ENCODE data around the gene IFITM2. TPM values are rescaled to one million over a fixed set of nuclear protein-coding genes. Genes with fewer than 3 reads are reported as not detected.

Gene IFITM2
- total RNA-seq, 2 experiments from 2014 or later: 1,890 to 1,949 TPM

GRCh38 chr11:276219-276618 is 31.4 kb upstream of the IFITM2 start:
- DNase-seq (no peak), ATAC-seq (ENCODE audit: low read depth) (no peak)
- Mint-ChIP-seq H3K27ac (no peak overlapping the region), H3K4me3 (no peak overlapping the region), H3K36me3 (peaks cover 34% of the 10 kb centered on the region), H3K4me1 (peaks cover 12% of the 10 kb centered on the region), H3K9me3 (peaks cover 10% of the 10 kb centered on the region), H3K27me3 (peaks cover 2% of the 10 kb centered on the region)
- POLR2A ChIA-PET: interaction anchor here (13.4 to 16.3 kb wide), 2 partner anchors 9 to 14 kb away, joined by 264 to 336 read pairs; partner anchors contain the start of gene PGGHG

- Mint-ChIP-seq H3K27me3 (peaks cover 2% of the 10 kb centered on the region), H3K27ac (peak within 1 kb of the TSS; percentile 99), H3K36me3 (peaks cover 48% of the 10 kb centered on the region), H3K4me3 (peak within 1 kb of the TSS; percentile 97), H3K4me1 (peaks cover 25% of the 10 kb centered on the region), H3K9me3 (peaks cover 10% of the 10 kb centered on the region)
- DNase-seq: peak; percentile 49
- ATAC-seq (ENCODE audit: low read depth): no peak
- POLR2A ChIA-PET: interaction anchor here (0.5 to 16.3 kb wide), 16 partner anchors 11 to 423 kb away, joined by 3 to 336 read pairs (median 6); partner anchors contain the start of genes BET1L, IFITM1, IFITM2 and IFITM5
Measured at GRCh38 chr11:278001-278951, 29.3 kb upstream of the IFITM2 start, which contains the start of gene NLRP6. TSS of gene NLRP6 (plus strand) at chr11:278407. CDS start at chr11:278570, 163 bp downstream.

- Mint-ChIP-seq H3K4me1 (peaks cover 31% of the 10 kb centered on the region), H3K9me3 (peaks cover 10% of the 10 kb centered on the region), H3K36me3 (peaks cover 55% of the 10 kb centered on the region), H3K27me3 (no peaks in the 10 kb centered on the region), H3K27ac (peak overlapping the region; percentile 99), H3K4me3 (peak overlapping the region; percentile 97)
- ATAC-seq (ENCODE audit: low read depth): peak; percentile 12
- POLR2A ChIA-PET: interaction anchor here (0.5 to 16.3 kb wide), 17 partner anchors 8 to 422 kb away, joined by 3 to 336 read pairs (median 9); partner anchors contain the start of genes BET1L, IFITM1, IFITM2 and PGGHG
- DNase-seq: peak; percentile 68
Measured at GRCh38 chr11:279040-279965, 28.3 kb upstream of the IFITM2 start.

DNA sequence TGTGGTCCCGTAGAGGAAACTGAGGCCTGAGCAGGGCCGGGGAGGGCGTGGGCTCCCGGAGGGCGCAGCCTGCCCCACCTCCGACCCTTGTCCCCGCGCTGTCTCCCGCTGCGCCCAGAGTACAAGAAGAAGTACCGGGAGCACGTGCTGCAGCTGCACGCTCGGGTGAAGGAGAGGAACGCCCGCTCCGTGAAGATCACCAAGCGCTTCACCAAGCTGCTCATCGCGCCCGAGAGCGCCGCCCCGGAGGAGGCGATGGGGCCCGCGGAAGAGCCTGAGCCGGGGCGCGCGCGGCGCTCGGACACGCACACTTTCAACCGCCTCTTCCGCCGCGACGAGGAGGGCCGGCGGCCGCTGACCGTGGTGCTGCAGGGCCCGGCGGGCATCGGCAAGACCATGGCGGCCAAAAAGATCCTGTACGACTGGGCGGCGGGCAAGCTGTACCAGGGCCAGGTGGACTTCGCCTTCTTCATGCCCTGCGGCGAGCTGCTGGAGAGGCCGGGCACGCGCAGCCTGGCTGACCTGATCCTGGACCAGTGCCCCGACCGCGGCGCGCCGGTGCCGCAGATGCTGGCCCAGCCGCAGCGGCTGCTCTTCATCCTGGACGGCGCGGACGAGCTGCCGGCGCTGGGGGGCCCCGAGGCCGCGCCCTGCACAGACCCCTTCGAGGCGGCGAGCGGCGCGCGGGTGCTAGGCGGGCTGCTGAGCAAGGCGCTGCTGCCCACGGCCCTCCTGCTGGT is 27.5 kb upstream of the IFITM2 start:
- Mint-ChIP-seq H3K27me3 (no peaks in the 10 kb centered on the region), H3K4me1 (peaks cover 32% of the 10 kb centered on the region), H3K4me3 (peak overlapping the region; percentile 89), H3K27ac (peak overlapping the region; percentile 95), H3K36me3 (peaks cover 60% of the 10 kb centered on the region), H3K9me3 (peaks cover 10% of the 10 kb centered on the region)
- POLR2A ChIA-PET: interaction anchor here (0.7 to 16.3 kb wide), 16 partner anchors 9 to 136 kb away, joined by 3 to 336 read pairs (median 8); partner anchors contain the start of genes BET1L, IFITM1, IFITM2 and PGGHG
- DNase-seq (peak; percentile 69), ATAC-seq (ENCODE audit: low read depth) (peak; percentile 31)

DNA sequence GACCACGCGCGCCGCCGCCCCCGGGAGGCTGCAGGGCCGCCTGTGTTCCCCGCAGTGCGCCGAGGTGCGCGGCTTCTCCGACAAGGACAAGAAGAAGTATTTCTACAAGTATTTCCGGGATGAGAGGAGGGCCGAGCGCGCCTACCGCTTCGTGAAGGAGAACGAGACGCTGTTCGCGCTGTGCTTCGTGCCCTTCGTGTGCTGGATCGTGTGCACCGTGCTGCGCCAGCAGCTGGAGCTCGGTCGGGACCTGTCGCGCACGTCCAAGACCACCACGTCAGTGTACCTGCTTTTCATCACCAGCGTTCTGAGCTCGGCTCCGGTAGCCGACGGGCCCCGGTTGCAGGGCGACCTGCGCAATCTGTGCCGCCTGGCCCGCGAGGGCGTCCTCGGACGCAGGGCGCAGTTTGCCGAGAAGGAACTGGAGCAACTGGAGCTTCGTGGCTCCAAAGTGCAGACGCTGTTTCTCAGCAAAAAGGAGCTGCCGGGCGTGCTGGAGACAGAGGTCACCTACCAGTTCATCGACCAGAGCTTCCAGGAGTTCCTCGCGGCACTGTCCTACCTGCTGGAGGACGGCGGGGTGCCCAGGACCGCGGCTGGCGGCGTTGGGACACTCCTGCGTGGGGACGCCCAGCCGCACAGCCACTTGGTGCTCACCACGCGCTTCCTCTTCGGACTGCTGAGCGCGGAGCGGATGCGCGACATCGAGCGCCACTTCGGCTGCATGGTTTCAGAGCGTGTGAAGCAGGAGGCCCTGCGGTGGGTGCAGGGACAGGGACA is 26.7 kb upstream of the IFITM2 start:
- ATAC-seq (ENCODE audit: low read depth): peak; percentile 12
- Mint-ChIP-seq H3K9me3 (peaks cover 9% of the 10 kb centered on the region), H3K27ac (peak overlapping the region; percentile 95), H3K4me1 (peaks cover 38% of the 10 kb centered on the region), H3K4me3 (peak overlapping the region; percentile 89), H3K27me3 (no peaks in the 10 kb centered on the region), H3K36me3 (peaks cover 66% of the 10 kb centered on the region)
- peak; percentile 73 for DNase-seq
- POLR2A ChIA-PET: interaction anchor here (0.6 to 16.3 kb wide), 19 partner anchors 9 to 136 kb away, joined by 3 to 336 read pairs (median 5); partner anchors contain the start of genes BET1L, IFITM1, IFITM2 and PGGHG

DNA sequence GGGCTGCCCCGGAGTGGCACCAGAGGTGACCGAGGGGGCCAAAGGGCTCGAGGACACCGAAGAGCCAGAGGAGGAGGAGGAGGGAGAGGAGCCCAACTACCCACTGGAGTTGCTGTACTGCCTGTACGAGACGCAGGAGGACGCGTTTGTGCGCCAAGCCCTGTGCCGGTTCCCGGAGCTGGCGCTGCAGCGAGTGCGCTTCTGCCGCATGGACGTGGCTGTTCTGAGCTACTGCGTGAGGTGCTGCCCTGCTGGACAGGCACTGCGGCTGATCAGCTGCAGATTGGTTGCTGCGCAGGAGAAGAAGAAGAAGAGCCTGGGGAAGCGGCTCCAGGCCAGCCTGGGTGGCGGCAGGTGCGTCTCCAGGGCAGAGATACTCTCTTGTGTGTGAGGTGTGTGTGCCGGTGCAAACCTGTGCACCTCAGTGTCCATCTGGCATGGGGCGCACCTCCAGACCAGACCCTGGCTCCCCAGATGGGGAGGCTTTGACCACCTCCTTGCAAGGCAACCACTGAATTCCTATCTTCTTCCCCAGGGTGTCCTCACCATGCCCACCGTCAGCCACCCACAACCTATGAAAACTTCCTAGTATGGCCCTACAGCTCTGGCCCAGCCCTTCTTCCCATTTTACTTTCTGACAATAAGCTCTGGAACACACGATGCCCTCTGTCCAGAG is 26.0 kb upstream of the IFITM2 start:
- ATAC-seq (ENCODE audit: low read depth) (no peak), DNase-seq (no peak)
- peaks cover 38% of the 10 kb centered on the region for H3K4me1 Mint-ChIP-seq
- peaks cover 59% of the 10 kb centered on the region for H3K36me3 Mint-ChIP-seq
- H3K27ac Mint-ChIP-seq: peak overlapping the region; percentile 95
- POLR2A ChIA-PET: interaction anchor here (0.6 to 16.3 kb wide), 17 partner anchors 8 to 82 kb away, joined by 3 to 336 read pairs (median 8); partner anchors contain the start of genes BET1L, IFITM1, IFITM2 and PGGHG
- H3K27me3 Mint-ChIP-seq: no peaks in the 10 kb centered on the region
- H3K9me3 Mint-ChIP-seq: peaks cover 5% of the 10 kb centered on the region
- H3K4me3 Mint-ChIP-seq: peak overlapping the region; percentile 89

GRCh38 chr11:282171-282570 is 25.4 kb upstream of the IFITM2 start:
- ATAC-seq (ENCODE audit: low read depth) (no peak), DNase-seq (peak; percentile 47)
- peaks cover 55% of the 10 kb centered on the region for H3K36me3 Mint-ChIP-seq
- peak overlapping the region; percentile 89 for H3K4me3 Mint-ChIP-seq
- H3K27me3 Mint-ChIP-seq: no peaks in the 10 kb centered on the region
- POLR2A ChIA-PET: interaction anchor here (0.8 to 16.3 kb wide), 15 partner anchors 8 to 75 kb away, joined by 3 to 336 read pairs (median 16); partner anchors contain the start of genes BET1L, IFITM1, IFITM2 and IFITM5
- peaks cover 1% of the 10 kb centered on the region for H3K9me3 Mint-ChIP-seq
- H3K27ac Mint-ChIP-seq: peak overlapping the region; percentile 95
- peaks cover 41% of the 10 kb centered on the region for H3K4me1 Mint-ChIP-seq

DNA sequence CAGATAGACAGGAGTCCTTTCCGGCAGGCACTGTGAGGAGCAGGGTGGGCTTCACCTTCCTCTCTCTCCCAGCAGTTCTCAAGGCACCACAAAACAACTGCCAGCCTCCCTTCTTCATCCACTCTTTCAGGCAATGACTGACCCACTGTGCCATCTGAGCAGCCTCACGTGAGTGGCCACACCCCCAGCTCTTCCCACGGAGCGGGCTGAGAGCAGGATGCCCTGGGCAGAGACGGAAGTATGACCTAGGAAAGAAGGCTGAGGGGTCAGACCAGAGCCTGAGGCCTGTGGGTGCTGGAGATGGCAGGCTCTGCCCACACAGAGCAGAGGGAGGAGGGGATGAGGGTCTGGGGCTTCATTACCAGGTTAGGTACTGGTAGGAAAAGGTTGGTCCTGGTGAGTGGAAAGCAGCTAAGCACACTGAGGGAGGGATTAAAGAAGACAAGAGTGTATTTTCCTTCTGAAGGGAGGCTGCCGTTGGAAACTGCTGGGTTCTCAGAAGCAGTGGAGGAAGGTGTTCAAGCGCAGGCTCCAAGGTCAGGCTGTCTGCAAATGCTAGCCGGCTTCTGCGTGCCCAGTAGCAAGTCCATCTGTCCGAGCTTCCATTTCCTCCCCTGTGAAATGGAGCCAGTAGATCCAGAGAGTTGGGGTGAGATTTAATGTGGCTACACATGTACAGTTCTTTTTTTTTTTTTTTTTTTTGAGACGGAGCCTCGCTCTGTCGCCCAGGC is 24.8 kb upstream of the IFITM2 start:
- H3K9me3 Mint-ChIP-seq: no peaks in the 10 kb centered on the region
- peak; percentile 51 for DNase-seq
- H3K4me1 Mint-ChIP-seq: peaks cover 39% of the 10 kb centered on the region
- peaks cover 54% of the 10 kb centered on the region for H3K36me3 Mint-ChIP-seq
- H3K4me3 Mint-ChIP-seq: peak overlapping the region; percentile 89
- POLR2A ChIA-PET: interaction anchor here (0.7 to 16.3 kb wide), 18 partner anchors 7 to 87 kb away, joined by 3 to 336 read pairs (median 6); partner anchors contain the start of genes BET1L, IFITM1, IFITM2 and IFITM5
- ATAC-seq (ENCODE audit: low read depth): no peak
- H3K27ac Mint-ChIP-seq: peak overlapping the region; percentile 95
- no peaks in the 10 kb centered on the region for H3K27me3 Mint-ChIP-seq

DNA sequence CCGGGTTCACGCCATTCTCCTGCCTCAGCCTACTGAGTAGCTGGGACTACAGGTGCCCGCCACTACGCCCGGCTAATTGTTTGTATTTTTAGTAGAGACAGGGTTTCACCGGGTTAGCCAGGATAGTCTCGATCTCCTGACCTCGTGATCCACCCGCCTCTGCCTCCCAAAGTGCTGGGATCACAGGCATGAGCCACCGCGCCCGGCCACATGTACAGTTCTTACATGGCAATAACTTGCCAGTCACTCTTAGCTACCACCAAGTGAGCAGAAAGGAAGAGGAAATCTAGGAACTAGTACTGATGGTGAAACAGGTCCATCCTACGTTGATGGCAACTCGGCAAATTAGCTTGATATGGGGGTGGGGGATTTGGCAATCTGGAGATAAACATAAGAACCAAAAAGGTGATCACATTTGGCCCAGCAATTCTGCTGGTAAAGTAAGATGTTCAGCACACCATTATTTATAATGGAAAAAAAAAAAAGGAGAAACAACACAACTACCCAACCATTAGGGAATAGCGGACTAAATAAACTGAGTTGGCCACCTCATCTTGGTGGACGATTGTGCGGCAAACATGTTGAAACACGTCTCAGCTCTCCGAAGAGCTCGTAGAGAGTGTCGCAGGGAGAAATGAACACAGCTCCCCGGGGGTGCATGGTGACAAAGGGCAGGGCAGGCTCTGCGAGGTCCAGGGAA is 24.1 kb upstream of the IFITM2 start:
- ATAC-seq (ENCODE audit: low read depth): no peak

More for the DNA sequence above, 24.1 kb upstream of the IFITM2 start:
- H3K4me1 Mint-ChIP-seq: peaks cover 33% of the 10 kb centered on the region
- H3K36me3 Mint-ChIP-seq: peaks cover 54% of the 10 kb centered on the region
- POLR2A ChIA-PET: interaction anchor here (0.7 to 16.3 kb wide), 16 partner anchors 4 to 86 kb away, joined by 3 to 336 read pairs (median 8); partner anchors contain the start of genes BET1L, IFITM1, IFITM2 and IFITM5
- H3K9me3 Mint-ChIP-seq: no peaks in the 10 kb centered on the region
- H3K27me3 Mint-ChIP-seq: no peaks in the 10 kb centered on the region
- peak overlapping the region; percentile 89 for H3K4me3 Mint-ChIP-seq
- H3K27ac Mint-ChIP-seq: peak overlapping the region; percentile 95
- no peak for DNase-seq

Measured in activated naive CD8-positive, alpha-beta T cell treated with anti-CD3 and anti-CD28 coated beads, Interleukin-2, amount 10 ng/mL, durations not matched to agents 7 days and 5 days (primary cell).